Urinary bladder (tissue), 4 donors: ENCODE measurements around the gene TSPAN14. TPM values are rescaled to one million over a fixed set of nuclear protein-coding genes. Genes with fewer than 3 reads are reported as not detected.

Source experiments
- DNase-seq: peaks from one replicate; pipeline ENCODE4 v3.0.0-alpha.2; 2015; ENCODE audit errors: extremely low spot score
- H3K27ac ChIP-seq: one replicate; pipeline ENCODE4 v1.5.1; 2013; ENCODE audit warnings: low read depth, mild to moderate bottlenecking, moderate library complexity
- H3K36me3 ChIP-seq: one replicate; pipeline ENCODE4 v1.6.1; 2013; ENCODE audit warnings: mild to moderate bottlenecking, moderate library complexity; ENCODE audit not compliant: insufficient read depth
- H3K4me1 ChIP-seq: one replicate; pipeline ENCODE4 v1.6.1; 2013; ENCODE audit warnings: mild to moderate bottlenecking, moderate library complexity; ENCODE audit not compliant: insufficient read depth
- H3K4me3 ChIP-seq: one replicate; pipeline ENCODE4 v1.5.1; 2013; ENCODE audit warnings: low read depth, low read length
- WGBS: extraction: QIAGEN DNeasy Blood & Tissue Kit; methylation state at CpG from one replicate; pipeline ENCODE4 v1.1.7; 2013; 5-methylcytosine and 5-hydroxymethylcytosine counted together
- polyA plus RNA-seq: library from polyadenylated mRNA; stranded (reverse); fragments of 200-250 nt; gene quantifications from one replicate; pipeline ENCODE4 v1.2.3, GENCODE V29; 2013
- total RNA-seq: library from RNA; depleted of rRNA; stranded (reverse); fragments of >200 nt; gene quantifications from one replicate; pipeline ENCODE4 v1.2.3, GENCODE V29; 2014
- donor health status: healthy with polysubstance abuse.
- donor health status: healthy.

TSPAN14 gene
- total and polyA plus RNA-seq, 2 donors, result 26.4 to 65.1 TPM

- H3K4me1 ChIP-seq, result no peaks in the 10 kb centered on the region
- DNase-seq, result no peak
- H3K4me3 ChIP-seq, result no peak overlapping the region
- H3K36me3 ChIP-seq, result no peaks in the 10 kb centered on the region
- WGBS, result 21% methylated on average over 5 of the region's 5 CpGs
- no peak overlapping the region for H3K27ac ChIP-seq
These were observed 98.1 kb downstream of the TSPAN14 start for GRCh38 chr10:80552151-80552646.

- Histone ChIP-seq H3K27ac (no peak overlapping the region), H3K4me1 (no peaks in the 10 kb centered on the region), H3K36me3 (no peaks in the 10 kb centered on the region), H3K4me3 (no peak overlapping the region)
- WGBS, result 90% methylated on average over 5 of the region's 5 CpGs
- no peak for DNase-seq
These were observed 99.3 kb downstream of the TSPAN14 start for GRCh38 chr10:80553436-80553835.

- WGBS, result 84% methylated on average over 5 of the region's 5 CpGs
- Histone ChIP-seq H3K4me1 (no peaks in the 10 kb centered on the region), H3K27ac (no peak overlapping the region), H3K4me3 (no peak overlapping the region), H3K36me3 (no peaks in the 10 kb centered on the region)
- no peak for DNase-seq
These were observed 99.9 kb downstream of the TSPAN14 start for GRCh38 chr10:80554050-80554449.

- Histone ChIP-seq H3K4me1 (no peaks in the 10 kb centered on the region), H3K27ac (no peak overlapping the region), H3K36me3 (no peaks in the 10 kb centered on the region), H3K4me3 (no peak overlapping the region)
- 70% methylated on average over 5 of the region's 5 CpGs for WGBS
- DNase-seq, result no peak
These were observed 101.3 kb downstream of the TSPAN14 start for GRCh38 chr10:80555415-80555814.

- Histone ChIP-seq H3K4me1 (no peaks in the 10 kb centered on the region), H3K36me3 (no peaks in the 10 kb centered on the region), H3K4me3 (no peak overlapping the region), H3K27ac (no peak overlapping the region)
- DNase-seq, result no peak
These were observed 107.8 kb downstream of the TSPAN14 start for GRCh38 chr10:80561950-80562349.

- Histone ChIP-seq H3K4me3 (no peak overlapping the region), H3K4me1 (no peaks in the 10 kb centered on the region), H3K36me3 (no peaks in the 10 kb centered on the region), H3K27ac (no peak overlapping the region)
- DNase-seq, result no peak
- WGBS, result 84% methylated on average over 2 of the region's 2 CpGs
These were observed 113.2 kb downstream of the TSPAN14 start for GRCh38 chr10:80567292-80567691.

- 88% methylated on average over 15 of the region's 15 CpGs for WGBS
- Histone ChIP-seq H3K27ac (no peak overlapping the region), H3K36me3 (no peaks in the 10 kb centered on the region), H3K4me3 (no peak overlapping the region), H3K4me1 (no peaks in the 10 kb centered on the region)
- no peak for DNase-seq
These were observed 115.2 kb downstream of the TSPAN14 start for GRCh38 chr10:80569131-80569895.

- no peak for DNase-seq
- Histone ChIP-seq H3K4me3 (no peak overlapping the region), H3K4me1 (no peaks in the 10 kb centered on the region), H3K27ac (no peak overlapping the region), H3K36me3 (no peaks in the 10 kb centered on the region)
- WGBS, result 94% methylated on average over 9 of the region's 9 CpGs
These were observed 117.2 kb downstream of the TSPAN14 start for GRCh38 chr10:80571352-80571751.

- WGBS, result 37% methylated on average over 5 of the region's 5 CpGs
- Histone ChIP-seq H3K36me3 (no peaks in the 10 kb centered on the region), H3K4me3 (no peak overlapping the region), H3K27ac (no peak overlapping the region), H3K4me1 (no peaks in the 10 kb centered on the region)
- DNase-seq, result peak; percentile 23
These were observed 125.2 kb downstream of the TSPAN14 start for GRCh38 chr10:80579181-80579763.

- Histone ChIP-seq H3K4me1 (no peaks in the 10 kb centered on the region), H3K4me3 (no peak overlapping the region), H3K36me3 (no peaks in the 10 kb centered on the region), H3K27ac (no peak overlapping the region)
- no peak for DNase-seq
- WGBS, result 86% methylated on average over 5 of the region's 5 CpGs
These were observed 125.9 kb downstream of the TSPAN14 start for GRCh38 chr10:80579849-80580637.

- H3K4me1 ChIP-seq, result no peaks in the 10 kb centered on the region
- WGBS, result 90% methylated on average over 7 of the region's 7 CpGs
- no peak for DNase-seq
- no peak overlapping the region for H3K4me3 ChIP-seq
- H3K36me3 ChIP-seq, result no peaks in the 10 kb centered on the region
- H3K27ac ChIP-seq, result no peak overlapping the region
These were observed 126.7 kb downstream of the TSPAN14 start for GRCh38 chr10:80580638-80581468.

GRCh38 chr10:80581469-80581835 lies 127.3 kb downstream of the TSPAN14 start:
- 69% methylated on average over 5 of the region's 5 CpGs for WGBS
- Histone ChIP-seq H3K4me3 (no peak overlapping the region), H3K4me1 (no peaks in the 10 kb centered on the region), H3K36me3 (no peaks in the 10 kb centered on the region), H3K27ac (no peak overlapping the region)
- DNase-seq, result no peak

GRCh38 chr10:80582286-80582960 lies 128.3 kb downstream of the TSPAN14 start:
- H3K4me1 ChIP-seq, result no peaks in the 10 kb centered on the region
- DNase-seq, result no peak
- no peak overlapping the region for H3K27ac ChIP-seq
- WGBS, result 53% methylated on average over 3 of the region's 3 CpGs
- H3K36me3 ChIP-seq, result no peaks in the 10 kb centered on the region
- no peak overlapping the region for H3K4me3 ChIP-seq
